HG03520 (cell line): ENCODE measurements around the gene ZEB1.
"Not testable (repeated sequence)": the region's sequence is repeated elsewhere in the genome, so short reads cannot be mapped to it uniquely, and the experiment has no call there.

ENCODE experiments used
- ATAC-seq: cut with Tn5 transposase; IDR thresholded peaks from one replicate; pipeline ENCODE4 v1.9.1; 2021; ENCODE audit warnings: mild to moderate bottlenecking, moderate library complexity; ENCODE audit not compliant: unreplicated experiment

The ZEB1 gene

GRCh38 chr10:31479752-31480151, 160.7 kb downstream of the ZEB1 start:
- ATAC-seq, result no peak

- ATAC-seq, result no peak
Observed at GRCh38 chr10:31483546-31483945, 164.5 kb downstream of the ZEB1 start.

DNA sequence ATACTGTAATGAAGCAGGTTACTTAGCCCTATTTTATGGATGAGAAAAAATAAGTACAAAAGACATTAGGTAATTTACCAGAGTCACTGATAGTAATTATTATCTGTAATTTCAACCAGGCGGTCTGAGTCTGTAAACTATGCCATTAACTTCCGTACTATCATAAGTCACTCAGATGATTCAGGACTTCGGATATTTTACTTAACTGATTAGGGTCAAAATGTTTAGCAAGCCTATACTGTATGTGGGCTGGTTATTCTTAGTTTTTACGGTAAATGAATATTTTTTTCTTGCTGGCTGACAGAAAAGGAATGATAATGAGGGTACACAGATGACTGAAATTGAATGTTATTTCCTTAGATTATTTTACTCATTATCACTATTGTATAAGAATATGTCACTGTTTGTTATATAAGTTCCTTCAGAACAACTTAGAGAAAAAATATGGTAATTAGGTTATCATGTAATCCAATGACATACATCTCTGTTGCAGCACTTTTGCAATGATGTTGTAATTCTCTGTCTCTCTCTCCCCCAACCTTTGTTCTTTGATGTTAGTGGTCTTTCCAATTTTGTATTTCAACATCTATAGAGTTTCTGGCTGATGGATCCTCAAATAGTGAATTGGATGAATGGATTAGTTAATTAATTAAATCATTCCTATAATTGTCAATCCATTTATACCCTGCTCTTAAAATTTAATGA, 165.6 kb downstream of the ZEB1 start:
- no peak for ATAC-seq

DNA sequence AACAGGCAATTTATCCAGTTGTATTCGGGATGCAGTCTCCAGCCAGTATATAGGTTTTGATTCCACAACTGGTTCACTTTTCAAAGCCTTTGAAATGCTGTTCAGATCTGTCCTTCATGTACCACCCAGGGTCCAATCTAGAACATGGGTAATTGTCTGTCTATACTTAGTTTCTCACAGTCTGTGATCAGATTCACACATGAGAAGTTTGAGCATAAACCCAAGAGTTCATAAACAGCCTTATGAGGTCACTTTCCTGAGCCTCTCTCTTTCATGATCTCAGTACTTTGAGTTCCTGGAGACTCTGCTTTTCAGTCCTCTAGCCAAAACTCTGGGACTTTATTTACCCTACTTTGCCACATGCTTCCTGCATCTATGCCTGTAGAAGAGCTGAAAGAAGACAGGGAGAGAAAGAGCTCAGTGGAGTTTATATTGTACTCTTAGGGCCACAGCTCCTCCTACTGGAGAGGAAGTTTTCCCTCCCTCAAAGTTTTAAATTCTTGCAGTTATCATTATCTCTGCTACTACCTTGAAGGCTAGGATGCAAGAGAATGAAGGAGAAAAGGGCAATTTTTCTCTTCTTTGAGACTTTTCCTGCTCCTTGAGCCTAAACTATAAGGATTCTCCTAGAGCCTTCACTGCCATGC, 172.0 kb downstream of the ZEB1 start:
- ATAC-seq, result no peak

DNA sequence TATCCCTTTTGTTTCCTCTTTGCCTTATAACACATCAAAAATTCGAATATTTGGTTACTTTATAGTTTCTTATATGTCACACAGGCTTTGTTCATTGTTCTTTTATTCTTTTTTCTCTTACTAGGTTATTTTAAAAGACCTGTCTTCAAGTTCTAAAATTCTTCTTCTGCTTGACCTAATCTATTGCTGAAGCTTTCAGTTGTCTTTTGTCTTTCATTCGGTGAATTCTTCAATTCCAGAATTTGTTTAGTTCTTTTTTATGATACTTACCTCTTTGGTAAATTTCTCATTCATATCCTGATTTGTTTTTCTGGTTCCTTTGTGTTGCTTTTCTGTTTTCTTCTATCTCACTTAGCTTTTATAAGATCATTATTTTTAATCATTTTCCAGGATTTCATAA, 188.4 kb downstream of the ZEB1 start:
- ATAC-seq, result no peak

GRCh38 chr10:31508234-31508633, 189.2 kb downstream of the ZEB1 start:
- ATAC-seq, result no peak

DNA sequence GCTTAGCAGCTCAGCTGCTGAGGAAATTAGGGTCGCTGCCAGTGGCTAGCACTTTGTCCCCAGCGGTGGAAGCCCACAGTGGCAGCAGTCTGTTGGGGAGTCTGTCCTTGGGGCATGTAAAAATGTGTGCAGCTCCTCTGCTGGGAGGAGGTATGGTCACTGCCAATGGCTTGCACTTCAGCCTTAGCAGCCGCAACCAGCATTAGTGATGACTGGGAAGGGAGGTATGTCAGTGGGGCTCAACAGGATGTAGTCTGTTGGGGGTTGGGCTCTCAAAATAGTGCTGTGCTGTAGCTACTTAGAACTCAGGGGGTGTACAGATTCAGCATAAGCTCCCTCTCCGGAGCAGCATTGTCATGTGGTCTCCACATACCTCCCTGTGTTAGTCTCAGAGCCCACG, 189.9 kb downstream of the ZEB1 start:
- ATAC-seq, result no peak

DNA sequence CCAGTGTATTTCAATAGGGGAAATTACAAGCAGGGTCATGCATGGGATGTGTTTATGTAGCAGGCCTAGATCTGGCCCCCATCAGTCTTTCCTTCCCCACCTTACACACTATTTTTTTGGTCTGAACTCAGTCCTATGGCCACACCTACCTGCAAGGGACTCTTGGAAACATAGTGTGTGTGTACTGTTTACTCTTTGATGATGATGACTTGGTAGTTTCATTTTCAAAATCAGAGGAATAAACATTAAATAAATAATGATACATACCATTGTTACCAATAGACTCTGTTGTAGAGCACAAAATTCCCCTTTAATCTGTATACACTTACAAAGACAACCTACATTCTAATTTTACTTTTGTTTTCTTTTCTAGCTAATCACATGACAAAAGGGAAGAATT, 191.0 kb downstream of the ZEB1 start:
- no peak for ATAC-seq

- ATAC-seq, result no peak
Observed at GRCh38 chr10:31515116-31515515, 196.1 kb downstream of the ZEB1 start.

DNA sequence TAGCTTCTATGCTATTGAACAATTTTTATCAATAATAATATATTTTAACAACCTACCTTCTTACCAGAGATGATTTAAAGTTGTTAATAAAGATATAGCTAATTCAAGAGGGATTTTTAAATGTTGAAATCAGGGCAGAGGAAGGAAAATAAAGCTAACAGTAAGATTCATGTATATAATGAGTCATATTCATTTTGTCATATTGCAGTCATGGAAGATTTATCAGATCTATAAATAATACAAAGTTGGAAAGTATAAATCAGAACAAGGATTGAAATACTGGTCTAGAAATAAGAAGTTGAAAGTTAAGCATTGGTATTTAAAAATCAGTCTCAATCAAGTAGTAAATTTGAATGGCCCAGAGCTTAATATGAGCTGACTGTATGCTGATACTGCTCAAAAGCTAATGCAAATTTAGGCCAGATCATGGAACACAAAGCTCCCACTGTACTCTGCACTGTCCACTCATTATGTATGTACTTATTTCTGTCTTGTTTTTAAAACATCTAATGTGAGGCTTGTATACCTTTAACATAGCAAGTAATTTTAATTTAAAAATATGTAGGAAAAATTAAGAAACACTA, 196.9 kb downstream of the ZEB1 start:
- no peak for ATAC-seq

DNA sequence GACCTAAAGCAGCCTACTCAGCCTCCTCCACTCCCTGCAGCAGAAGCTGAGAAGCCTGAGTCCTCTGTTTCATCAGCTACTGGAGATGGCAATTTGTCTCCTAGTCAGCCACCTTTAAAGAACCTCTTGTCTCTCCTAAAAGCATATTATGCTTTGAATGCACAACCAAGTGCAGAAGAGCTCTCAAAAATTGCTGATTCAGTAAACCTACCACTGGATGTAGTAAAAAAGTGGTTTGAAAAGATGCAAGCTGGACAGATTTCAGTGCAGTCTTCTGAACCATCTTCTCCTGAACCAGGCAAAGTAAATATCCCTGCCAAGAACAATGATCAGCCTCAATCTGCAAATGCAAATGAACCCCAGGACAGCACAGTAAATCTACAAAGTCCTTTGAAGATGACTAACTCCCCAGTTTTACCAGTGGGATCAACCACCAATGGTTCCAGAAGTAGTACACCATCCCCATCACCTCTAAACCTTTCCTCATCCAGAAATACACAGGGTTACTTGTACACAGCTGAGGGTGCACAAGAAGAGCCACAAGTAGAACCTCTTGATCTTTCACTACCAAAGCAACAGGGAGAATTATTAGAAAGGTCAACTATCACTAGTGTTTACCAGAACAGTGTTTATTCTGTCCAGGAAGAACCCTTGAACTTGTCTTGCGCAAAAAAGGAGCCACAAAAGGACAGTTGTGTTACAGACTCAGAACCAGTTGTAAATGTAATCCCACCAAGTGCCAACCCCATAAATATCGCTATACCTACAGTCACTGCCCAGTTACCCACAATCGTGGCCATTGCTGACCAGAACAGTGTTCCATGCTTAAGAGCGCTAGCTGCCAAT, 202.2 kb downstream of the ZEB1 start:
- ATAC-seq, result no peak

DNA sequence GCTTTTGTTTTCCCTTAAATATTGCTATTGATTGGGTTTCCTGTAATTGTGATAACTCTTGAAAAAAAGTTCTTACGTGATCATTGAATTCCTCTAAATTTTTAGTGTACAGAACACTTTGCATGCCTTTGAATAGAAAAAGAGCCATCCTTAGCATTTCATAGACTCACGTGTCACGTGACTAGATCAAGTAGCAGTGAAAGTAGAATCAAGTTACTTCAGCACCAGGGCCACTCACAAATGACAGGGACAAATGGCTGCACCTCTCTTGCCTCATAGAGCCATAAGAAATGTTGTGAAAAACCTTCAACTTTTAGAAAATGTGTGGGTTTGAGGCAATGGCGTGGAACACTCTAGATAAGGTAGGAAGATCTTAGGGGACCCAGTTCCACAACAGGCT, 203.8 kb downstream of the ZEB1 start:
- ATAC-seq, result no peak

GRCh38 chr10:31524460-31524859, 205.4 kb downstream of the ZEB1 start:
- ATAC-seq, result no peak

DNA sequence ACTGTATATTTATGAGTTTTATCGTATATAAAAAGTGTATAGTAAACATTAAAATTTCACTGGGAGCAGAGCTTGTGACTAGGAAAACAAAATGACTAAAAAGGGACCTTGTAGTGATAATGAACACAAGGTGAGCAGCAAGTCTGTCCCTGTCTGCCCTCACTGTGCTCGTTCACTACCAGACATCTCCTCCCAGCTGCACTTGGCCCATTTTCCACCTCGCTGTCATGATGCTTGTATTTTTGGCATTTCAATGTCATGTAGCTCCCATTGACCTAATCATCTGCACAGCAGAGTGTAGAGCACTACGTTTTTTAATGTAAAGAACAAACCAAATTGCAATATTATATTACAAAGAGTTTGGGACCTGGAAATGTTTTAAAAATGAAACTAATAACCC, 207.2 kb downstream of the ZEB1 start:
- no peak for ATAC-seq

GRCh38 chr10:31526681-31527080, 207.7 kb downstream of the ZEB1 start:
- no peak for ATAC-seq

- ATAC-seq, result no peak
Observed at GRCh38 chr10:31528831-31529230, 209.8 kb downstream of the ZEB1 start.

DNA sequence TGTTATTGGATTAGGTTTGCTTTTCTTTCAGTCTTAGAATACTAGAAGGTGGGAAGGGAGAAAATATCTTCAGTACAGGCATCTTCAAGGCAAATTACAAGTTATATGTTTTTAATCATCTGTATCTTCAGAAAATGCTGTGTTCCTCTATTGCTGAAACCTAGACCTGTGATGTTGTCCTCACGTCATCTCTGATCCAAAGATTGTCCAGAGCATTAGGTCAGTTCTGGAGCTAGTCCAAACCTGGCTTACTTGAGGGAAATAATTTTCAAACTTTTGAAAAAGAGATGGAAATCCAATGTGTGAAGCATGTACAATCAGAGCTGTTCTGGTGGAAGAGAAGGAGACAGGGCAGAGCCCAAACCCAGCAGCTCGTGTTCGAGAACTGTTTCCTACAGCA, 217.3 kb downstream of the ZEB1 start:
- ATAC-seq, result no peak

DNA sequence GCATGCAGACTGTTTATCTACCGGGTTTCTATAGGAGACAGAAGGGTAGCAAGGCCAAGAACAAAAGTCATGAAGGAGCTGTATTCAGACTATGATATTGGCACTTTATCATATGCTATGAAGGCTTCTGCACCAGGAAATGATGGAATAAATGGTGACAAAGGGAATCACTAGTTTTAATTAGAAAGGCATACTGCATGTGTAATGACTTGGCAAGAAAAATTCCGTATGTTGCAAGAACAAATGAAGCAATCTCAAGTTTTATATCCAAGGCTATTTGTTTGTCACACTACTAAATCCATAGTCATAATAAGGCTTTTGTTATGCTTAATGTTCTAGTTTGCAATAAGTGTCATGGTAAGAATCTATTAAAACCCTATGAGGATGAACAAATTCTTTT, 230.9 kb downstream of the ZEB1 start:
- no peak for ATAC-seq

DNA sequence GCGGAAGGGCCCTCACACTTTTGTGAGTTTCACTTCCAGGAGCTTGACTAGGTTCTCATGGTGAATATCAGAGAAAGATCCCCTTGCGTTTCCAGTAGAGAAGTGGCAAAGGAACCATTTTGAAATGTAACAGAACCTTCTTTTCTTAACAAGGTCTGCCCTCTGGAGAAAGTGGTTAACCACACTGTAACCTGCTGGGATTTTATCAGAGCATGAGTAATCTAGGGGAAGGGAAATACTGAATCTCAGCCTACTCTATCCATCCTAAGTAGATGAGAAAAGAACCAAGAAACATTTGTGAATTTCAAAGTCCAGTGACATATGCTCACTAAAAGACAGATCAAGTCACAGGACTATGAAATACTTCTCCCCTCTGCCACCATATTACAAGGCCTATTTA, 235.5 kb downstream of the ZEB1 start:
- no peak for ATAC-seq

GRCh38 chr10:31557854-31558253, 238.8 kb downstream of the ZEB1 start:
- ATAC-seq, result no peak

DNA sequence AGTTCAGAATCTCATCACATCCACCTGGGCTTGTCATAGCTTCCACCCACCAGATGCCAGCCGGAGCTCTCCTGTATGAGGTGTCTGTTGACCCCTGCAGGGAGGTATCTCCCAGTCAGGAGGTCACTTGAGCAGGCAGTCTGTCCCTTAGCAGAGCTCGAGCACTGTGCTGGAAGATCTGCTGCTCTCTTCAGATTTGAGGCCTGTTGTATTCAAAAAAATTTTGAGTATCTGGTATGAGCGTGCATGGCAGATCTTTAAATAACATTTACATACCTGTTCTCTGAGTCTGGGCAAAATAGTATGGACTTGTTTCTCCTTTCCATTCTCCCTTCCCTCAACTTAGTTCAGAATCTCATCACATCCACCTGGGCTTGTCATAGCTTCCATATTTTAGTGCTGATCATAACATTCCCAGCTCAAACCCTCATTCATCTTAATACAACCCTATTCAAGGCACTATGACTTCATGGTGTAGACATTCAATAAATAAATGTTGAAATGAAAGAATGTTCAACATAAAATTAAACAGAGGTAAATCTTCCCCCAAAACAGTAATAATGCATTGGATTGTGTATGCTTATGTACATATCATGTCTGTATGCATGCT, 249.3 kb downstream of the ZEB1 start:
- ATAC-seq, result not testable (repeated sequence)
